ENCODE measurements around the gene DUSP9. TPM values are rescaled to one million over a fixed set of nuclear protein-coding genes. Genes with fewer than 3 reads are reported as not detected.

DUSP9 gene
- total RNA-seq, 2 donors from 2014 or later: 0.18 to 0.31 TPM

- Mint-ChIP-seq H3K4me3 (no peak overlapping the region), H3K36me3 (ENCODE audit: low read depth) (no peaks in the 10 kb centered on the region), H3K9me3 (peaks cover 47% of the 10 kb centered on the region), H3K27ac (no peak overlapping the region), H3K27me3 (ENCODE audit: insufficient read depth) (peaks cover 70% of the 10 kb centered on the region), H3K4me1 (peaks cover 3% of the 10 kb centered on the region)
- peaks cover 60% of the 10 kb centered on the region for H3K27me3 ChIP-seq (ENCODE audit: control insufficient read depth, insufficient read depth, low read length, poor library complexity, severe bottlenecking)
- H3K27ac ChIP-seq (ENCODE audit: low read depth, low read length): no peak overlapping the region
- H3K4me1 ChIP-seq (ENCODE audit: control insufficient read depth, insufficient read depth, low read length): no peaks in the 10 kb centered on the region
- no peak overlapping the region for H3K9ac ChIP-seq (ENCODE audit: extremely low read depth, low read length, poor library complexity, severe bottlenecking)
- DNase-seq: peak; percentile 66
- TF ChIP-seq CTCF (conservative IDR thresholded peaks at IDR 0.05): no peak
- no peaks in the 10 kb centered on the region for H3K36me3 ChIP-seq (ENCODE audit: control insufficient read depth, insufficient read depth, low read length)
- H3K9me3 ChIP-seq (ENCODE audit: control insufficient read depth, low read length): no peaks in the 10 kb centered on the region
- WGBS, 2 experiments (ENCODE audit: insufficient coverage in 1 of 2, insufficient read length in 1 of 2): 0 to 1% methylated on average over 2 to 40 of the region's 62 CpGs
- H3K4me3 ChIP-seq (ENCODE audit: low read length): no peak overlapping the region
Observed at GRCh38 chrX:153642051-153642654, 4.8 kb upstream of the DUSP9 start.

DNA sequence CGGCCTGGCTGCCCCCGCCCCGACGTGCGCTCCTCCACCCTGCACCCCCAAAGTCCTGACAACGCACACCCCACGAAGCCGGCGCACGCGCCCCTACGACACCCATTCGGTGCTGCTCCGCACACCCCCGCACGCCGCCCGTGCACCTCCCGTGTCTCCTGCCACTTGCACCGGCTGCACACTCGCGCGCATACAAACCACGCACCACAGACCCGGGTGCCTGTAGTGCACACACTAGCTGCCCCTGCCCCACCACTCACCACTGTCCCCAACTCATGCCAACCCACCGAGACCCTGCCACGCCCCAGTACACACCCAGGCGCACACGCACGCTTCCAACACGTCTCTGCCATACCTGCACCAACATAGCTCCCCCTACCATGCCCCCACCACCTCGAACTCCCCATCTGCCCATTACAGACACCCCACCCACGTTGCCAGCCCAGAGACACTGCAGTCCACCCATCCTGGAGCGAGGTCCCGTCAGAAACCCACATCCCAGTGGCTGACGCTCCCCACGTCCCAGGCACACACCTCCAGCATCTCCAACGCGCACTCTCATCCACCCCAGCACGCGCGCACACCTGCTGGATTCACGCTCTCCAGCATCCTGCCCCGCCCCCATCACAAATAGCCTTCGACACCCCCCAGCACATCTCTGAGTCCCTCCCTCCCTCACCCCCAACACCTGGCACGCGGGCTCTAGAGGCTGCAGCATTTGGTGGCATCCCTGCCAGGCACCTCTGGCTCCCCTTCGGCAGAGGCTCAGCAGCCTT lies 4.2 kb upstream of the DUSP9 start:
- Mint-ChIP-seq H3K27ac (no peak overlapping the region), H3K4me1 (peaks cover 3% of the 10 kb centered on the region), H3K4me3 (peak overlapping the region; percentile 35), H3K9me3 (peaks cover 42% of the 10 kb centered on the region), H3K36me3 (ENCODE audit: low read depth) (no peaks in the 10 kb centered on the region), H3K27me3 (ENCODE audit: insufficient read depth) (peaks cover 75% of the 10 kb centered on the region)
- Histone ChIP-seq H3K4me1 (ENCODE audit: control insufficient read depth, insufficient read depth, low read length) (no peaks in the 10 kb centered on the region), H3K36me3 (ENCODE audit: control insufficient read depth, insufficient read depth, low read length) (no peaks in the 10 kb centered on the region), H3K9ac (ENCODE audit: extremely low read depth, low read length, poor library complexity, severe bottlenecking) (no peak overlapping the region), H3K4me3 (ENCODE audit: low read length) (no peak overlapping the region), H3K9me3 (ENCODE audit: control insufficient read depth, low read length) (no peaks in the 10 kb centered on the region), H3K27me3 (ENCODE audit: control insufficient read depth, insufficient read depth, low read length, poor library complexity, severe bottlenecking) (peaks cover 67% of the 10 kb centered on the region), H3K27ac (ENCODE audit: low read depth, low read length) (no peak overlapping the region)
- 8 to 20% methylated on average over 1 to 42 of the region's 48 CpGs for WGBS, 2 experiments (ENCODE audit: insufficient coverage in 1 of 2, insufficient read length in 1 of 2)
- no peak for TF ChIP-seq CTCF (conservative IDR thresholded peaks at IDR 0.05)
- DNase-seq: peak; percentile 49

DNA sequence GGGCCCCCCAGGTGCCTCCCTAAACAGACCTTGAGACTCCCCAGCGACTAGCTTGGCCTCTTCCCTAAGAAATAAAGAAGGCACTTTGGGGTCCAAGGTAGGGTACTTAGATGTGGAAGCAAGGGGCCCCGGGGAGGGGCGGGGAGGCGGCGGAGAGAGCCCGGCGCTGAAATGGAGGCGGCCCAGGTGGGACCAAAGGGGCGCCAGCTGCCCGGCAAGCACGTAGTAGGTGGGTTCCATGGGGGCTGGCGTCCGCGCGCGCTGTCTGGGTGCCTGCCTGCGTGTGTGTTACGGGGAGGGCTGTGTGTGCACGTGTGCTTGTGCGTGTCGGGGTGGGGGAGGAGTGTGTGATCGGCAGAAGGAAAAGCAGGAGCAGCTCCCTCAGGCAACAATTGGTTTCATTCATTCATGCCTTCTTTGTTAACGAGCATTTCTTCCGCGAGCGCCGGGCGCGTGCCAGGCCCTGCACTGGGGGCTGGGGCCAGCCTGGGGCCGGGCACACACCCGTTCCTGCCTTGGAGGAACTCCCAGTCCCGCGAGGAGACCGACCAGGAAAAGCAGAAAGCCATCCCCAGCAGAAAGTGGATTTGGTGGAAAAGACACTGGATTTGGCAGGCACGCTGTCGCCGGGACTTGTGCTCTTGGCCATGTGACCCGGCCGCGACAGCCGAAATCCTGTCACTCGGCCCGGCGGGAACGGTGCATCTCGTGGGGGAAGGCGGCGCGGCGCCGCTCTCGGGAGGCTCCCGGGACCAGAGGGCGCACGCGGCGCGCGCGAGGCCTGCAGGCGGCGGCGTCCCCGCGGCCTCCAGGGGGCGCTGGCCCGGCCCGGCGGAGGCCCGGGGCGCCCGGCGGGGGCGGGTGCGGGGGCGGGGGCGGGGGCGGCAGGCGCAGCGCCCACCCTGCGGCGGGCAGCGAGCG lies 3.3 kb upstream of the DUSP9 start:
- 1% methylated on average over 69 of the region's 84 CpGs; no CpG with 5 or more reads in 1 of the 2 experiments for WGBS, 2 experiments (ENCODE audit: insufficient coverage in 1 of 2, insufficient read length in 1 of 2)
- no peak overlapping the region for H3K9ac ChIP-seq (ENCODE audit: extremely low read depth, low read length, poor library complexity, severe bottlenecking)

More for the DNA sequence above, 3.3 kb upstream of the DUSP9 start:
- H3K4me3 Mint-ChIP-seq: peak overlapping the region; percentile 45
- Histone ChIP-seq H3K9me3 (ENCODE audit: control insufficient read depth, low read length) (no peaks in the 10 kb centered on the region), H3K27me3 (ENCODE audit: control insufficient read depth, insufficient read depth, low read length, poor library complexity, severe bottlenecking) (peaks cover 75% of the 10 kb centered on the region), H3K4me1 (ENCODE audit: control insufficient read depth, insufficient read depth, low read length) (no peaks in the 10 kb centered on the region), H3K4me3 (ENCODE audit: low read length) (no peak overlapping the region), H3K36me3 (ENCODE audit: control insufficient read depth, insufficient read depth, low read length) (no peaks in the 10 kb centered on the region), H3K27ac (ENCODE audit: low read depth, low read length) (no peak overlapping the region)
- no peaks in the 10 kb centered on the region for H3K36me3 Mint-ChIP-seq (ENCODE audit: low read depth)
- peak; percentile 56 for DNase-seq
- no peak overlapping the region for H3K27ac Mint-ChIP-seq
- peaks cover 43% of the 10 kb centered on the region for H3K9me3 Mint-ChIP-seq
- peaks cover 3% of the 10 kb centered on the region for H3K4me1 Mint-ChIP-seq
- TF ChIP-seq CTCF (conservative IDR thresholded peaks at IDR 0.05): peak; percentile 31
- H3K27me3 Mint-ChIP-seq (ENCODE audit: insufficient read depth): peaks cover 80% of the 10 kb centered on the region

Data from endodermal cell (in vitro differentiated cells).